OCI-LY3 (cell line): ENCODE measurements around the gene SCP2D1.

Experiments used
- CTCF ChIP-seq: fragments of 200-600, 300-600 bp; sonication (generic); IDR thresholded peaks from 2 replicates; pipeline ENCODE4 v1.5.1; 2014; ENCODE audit warnings: antibody characterized with exemption, low read length, low read depth
- EZH2phosphoT487 ChIP-seq: fragments of 200-600 bp; shearing (Covaris generic); IDR thresholded peaks from 2 replicates; pipeline ENCODE4 v1.6.1; 2018; ENCODE audit warnings: antibody characterized with exemption, mixed run types, low read depth

- TF ChIP-seq CTCF (no peak), EZH2phosphoT487 (no peak)
Observed at GRCh38 chr20:18802012-18802634, 11.5 kb upstream of the SCP2D1 start.
